ENCODE results near the gene CDC37L1.

CDC37L1 gene

GRCh38 chr9:4661165-4661564 is 18.2 kb upstream of the CDC37L1 start:
- no peak for ATAC-seq
- peak; percentile 62 for TF ChIP-seq ISL1 (CRISPR knock-in tag; IDR thresholded peaks at IDR 0.05)
- no peak for TF ChIP-seq ARNTL (CRISPR knock-in tag; IDR thresholded peaks at IDR 0.05; ENCODE audit: borderline replicate concordance, low read depth)
- TF ChIP-seq CREB5 (CRISPR knock-in tag; IDR thresholded peaks at IDR 0.05; ENCODE audit: low read depth): no peak
- TF ChIP-seq ESRRG (CRISPR knock-in tag; IDR thresholded peaks at IDR 0.05): no peak
- TF ChIP-seq PPARA (CRISPR knock-in tag; IDR thresholded peaks at IDR 0.05; ENCODE audit: borderline replicate concordance): no peak
- no peak for TF ChIP-seq ZNF70 (CRISPR knock-in tag; IDR thresholded peaks at IDR 0.05)
- TF ChIP-seq OSR1 (CRISPR knock-in tag; IDR thresholded peaks at IDR 0.05): no peak
- no peak for TF ChIP-seq ZFP3 (CRISPR knock-in tag; IDR thresholded peaks at IDR 0.05)

DNA sequence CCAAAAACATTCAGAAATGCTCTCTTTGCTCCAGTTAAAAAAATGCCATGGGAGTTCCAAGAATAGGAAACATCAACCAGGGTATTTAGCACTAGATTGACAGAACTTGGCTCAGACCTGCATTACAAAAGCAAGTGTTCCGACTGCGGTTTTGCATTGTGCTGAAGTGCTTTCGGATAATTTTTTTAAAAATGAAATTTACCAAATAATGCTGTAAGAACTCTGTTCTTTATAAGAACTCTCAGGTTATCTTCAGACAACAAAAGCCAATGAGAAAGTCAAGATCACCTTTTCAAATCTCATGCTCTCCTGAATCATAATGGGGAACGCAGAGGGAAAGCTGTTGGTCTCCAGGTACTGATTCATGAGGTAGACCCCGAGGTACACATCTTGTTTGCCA is 17.8 kb upstream of the CDC37L1 start:
- TF ChIP-seq CREB5 (CRISPR knock-in tag; IDR thresholded peaks at IDR 0.05; ENCODE audit: low read depth) (no peak), ESRRG (CRISPR knock-in tag; IDR thresholded peaks at IDR 0.05) (no peak), TOX (CRISPR knock-in tag; IDR thresholded peaks at IDR 0.05; ENCODE audit: borderline replicate concordance) (no peak), GLIS3 (CRISPR knock-in tag; IDR thresholded peaks at IDR 0.05) (no peak), RARB (CRISPR knock-in tag; IDR thresholded peaks at IDR 0.05) (no peak), SNAI2 (CRISPR knock-in tag; IDR thresholded peaks at IDR 0.05) (no peak), PATZ1 (CRISPR knock-in tag; IDR thresholded peaks at IDR 0.05; ENCODE audit: borderline replicate concordance) (no peak), ZNF8 (CRISPR knock-in tag; IDR thresholded peaks at IDR 0.05) (no peak), TSHZ2 (CRISPR knock-in tag; IDR thresholded peaks at IDR 0.05) (no peak), TCF4 (CRISPR knock-in tag; IDR thresholded peaks at IDR 0.05; ENCODE audit: borderline replicate concordance) (no peak), ARNTL (CRISPR knock-in tag; IDR thresholded peaks at IDR 0.05; ENCODE audit: borderline replicate concordance, low read depth) (no peak), OSR1 (CRISPR knock-in tag; IDR thresholded peaks at IDR 0.05) (no peak), POU6F1 (CRISPR knock-in tag; IDR thresholded peaks at IDR 0.05; ENCODE audit: borderline replicate concordance, low read depth) (no peak), ZNF565 (CRISPR knock-in tag; conservative IDR thresholded peaks at IDR 0.05; ENCODE audit: low read depth) (no peak), ZFP30 (CRISPR knock-in tag; IDR thresholded peaks at IDR 0.05) (no peak), PPARA (CRISPR knock-in tag; IDR thresholded peaks at IDR 0.05; ENCODE audit: borderline replicate concordance) (no peak)
- ATAC-seq: no peak

DNA sequence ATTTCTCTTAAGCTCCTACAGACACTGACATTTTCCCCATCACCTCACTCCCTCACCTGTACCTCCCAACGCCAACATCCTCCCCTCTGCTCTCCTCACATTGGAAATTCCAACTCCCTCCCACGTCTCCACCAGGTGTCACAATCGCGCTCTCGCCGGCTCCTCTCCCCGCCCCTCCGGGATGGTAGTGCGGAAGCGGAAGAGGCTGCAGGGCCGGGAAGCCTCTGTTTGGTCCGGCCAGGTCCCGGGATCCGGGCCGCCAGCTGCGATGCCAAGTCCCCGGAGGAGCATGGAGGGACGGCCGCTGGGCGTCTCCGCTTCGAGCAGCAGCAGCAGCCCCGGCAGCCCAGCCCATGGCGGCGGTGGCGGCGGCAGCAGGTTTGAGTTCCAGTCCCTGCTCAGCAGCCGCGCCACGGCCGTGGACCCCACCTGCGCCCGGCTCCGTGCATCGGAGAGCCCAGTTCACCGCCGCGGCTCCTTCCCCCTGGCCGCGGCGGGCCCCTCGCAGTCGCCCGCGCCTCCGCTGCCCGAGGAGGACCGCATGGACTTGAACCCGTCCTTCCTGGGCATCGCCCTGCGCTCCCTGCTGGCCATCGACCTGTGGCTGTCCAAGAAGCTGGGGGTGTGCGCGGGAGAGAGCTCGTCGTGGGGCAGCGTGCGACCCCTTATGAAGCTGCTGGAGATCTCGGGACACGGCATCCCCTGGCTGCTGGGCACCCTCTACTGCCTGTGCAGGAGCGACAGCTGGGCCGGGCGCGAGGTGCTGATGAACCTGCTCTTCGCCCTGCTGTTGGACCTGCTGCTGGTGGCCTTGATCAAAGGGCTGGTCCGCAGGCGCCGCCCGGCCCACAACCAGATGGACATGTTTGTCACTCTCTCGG is 17.0 kb upstream of the CDC37L1 start, which contains the start of gene PLPP6:
TSS of gene PLPP6 (plus strand) at position 187 of the 881 bp plus-strand sequence. CDS start at position 269, 82 bp downstream.
- ATAC-seq: peak; percentile 92

More for the DNA sequence above, 17.0 kb upstream of the CDC37L1 start, which contains the start of gene PLPP6:
- TF ChIP-seq SNAI2 (CRISPR knock-in tag; IDR thresholded peaks at IDR 0.05) (no peak), ZFP3 (CRISPR knock-in tag; IDR thresholded peaks at IDR 0.05) (0 out of 2 replicates have a peak, but pooled peaks have one; percentile 9), TSHZ2 (CRISPR knock-in tag; IDR thresholded peaks at IDR 0.05) (peak; percentile 19; the same call in 1 of the 2 replicates)

Data from SK-N-SH treated with all-trans-retinoic acid at 6 μM for 48 hours (cell line).